Glutamatergic neuron (in vitro differentiated cells): ENCODE data around the gene SNHG17. TPM values are rescaled to one million over a fixed set of nuclear protein-coding genes. Genes with fewer than 3 reads are reported as not detected.

ENCODE experiments used
- DNase-seq: peaks from one replicate; pipeline ENCODE4 v3.0.0; 2022
- H3K27ac Mint-ChIP-seq: one replicate; pipeline ENCODE4 v1.8.0; 2020; ENCODE audit warnings: mild to moderate bottlenecking, mixed read lengths, inconsistent platforms; ENCODE audit not compliant: unreplicated experiment
- H3K27me3 Mint-ChIP-seq: one replicate; pipeline ENCODE4 v1.8.0; 2020; ENCODE audit warnings: mild to moderate bottlenecking, moderate library complexity, mixed read lengths, inconsistent platforms; ENCODE audit not compliant: unreplicated experiment
- H3K36me3 Mint-ChIP-seq: one replicate; pipeline ENCODE4 v1.8.0; 2020; ENCODE audit warnings: mild to moderate bottlenecking, mixed read lengths, inconsistent platforms; ENCODE audit not compliant: unreplicated experiment
- H3K4me1 Mint-ChIP-seq: one replicate; pipeline ENCODE4 v1.8.0; 2020; ENCODE audit warnings: mild to moderate bottlenecking, low read depth, mixed read lengths, inconsistent platforms; ENCODE audit not compliant: unreplicated experiment
- H3K4me3 Mint-ChIP-seq: one replicate; pipeline ENCODE4 v1.8.0; 2020; ENCODE audit warnings: mild to moderate bottlenecking, mixed read lengths, inconsistent platforms; ENCODE audit not compliant: unreplicated experiment
- H3K9me3 Mint-ChIP-seq: one replicate; pipeline ENCODE4 v1.8.0; 2020; ENCODE audit warnings: mild to moderate bottlenecking, moderate library complexity, mixed read lengths, inconsistent platforms; ENCODE audit not compliant: unreplicated experiment
- total RNA-seq: library from RNA; stranded (reverse); fragmentation: NEBNext Ultra II Directional; extraction: Animal tissue kit (Norgen Biotek cat#: 25700); gene quantifications from one replicate; pipeline ENCODE4 v1.2.1, GENCODE V29; 2021; ENCODE audit not compliant: unreplicated experiment
- TF ChIP-seq, protein P1 (sequence below): fragments of 200-600 bp; sonication (generic); IDR thresholded peaks from one replicate; pipeline ENCODE4 v1.5.0; 2021; ENCODE audit not compliant: partially characterized antibody, unreplicated experiment

The SNHG17 gene
- total RNA-seq, 1 donor from 2014 or later = 33.0 TPM

DNA sequence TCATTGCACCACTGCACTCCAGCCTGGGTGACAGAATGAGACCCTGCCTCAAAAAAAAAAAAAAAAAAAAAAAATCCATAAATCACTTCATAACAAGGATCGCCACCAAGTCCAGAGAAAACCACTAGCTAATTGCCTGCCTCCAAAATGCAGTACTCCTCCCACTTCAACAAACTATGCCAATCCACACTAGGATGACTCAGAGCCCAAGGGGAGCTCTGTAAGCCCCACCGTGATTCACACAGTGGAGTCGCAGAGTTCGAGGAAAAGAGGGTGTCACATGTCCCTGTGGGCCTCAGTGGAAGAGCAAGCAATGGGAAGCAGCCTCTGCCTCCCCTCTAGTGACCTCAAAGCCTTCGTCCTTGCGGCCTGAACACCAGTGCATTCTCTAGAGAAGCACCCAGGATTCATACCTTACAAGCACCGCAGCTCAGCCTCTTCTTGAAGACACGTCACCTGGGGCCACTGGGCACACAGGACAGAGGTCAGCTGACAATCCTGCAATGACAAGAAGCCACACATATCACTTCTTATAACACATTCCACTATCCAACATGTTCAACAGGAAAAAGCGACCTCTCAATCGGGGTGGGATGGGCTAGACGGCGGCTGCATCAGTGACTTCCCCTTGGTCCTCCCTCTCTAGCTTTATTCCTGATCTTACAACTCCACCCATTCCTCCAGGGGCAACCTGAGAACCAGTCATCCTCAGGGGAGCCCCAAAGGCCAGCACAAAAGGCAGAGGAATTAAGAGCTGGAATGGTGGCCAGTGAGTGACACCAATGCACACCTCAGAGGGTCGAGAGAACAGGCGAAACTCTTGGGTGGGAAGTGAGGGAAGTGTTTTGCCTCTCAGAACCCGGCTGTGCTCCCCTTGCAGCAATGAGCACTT, 8.9 kb downstream of the SNHG17 start:
- Mint-ChIP-seq H3K27me3 (peaks cover 4% of the 10 kb centered on the region), H3K4me1 (peaks cover 12% of the 10 kb centered on the region), H3K9me3 (peaks cover 2% of the 10 kb centered on the region), H3K27ac (no peak overlapping the region), H3K4me3 (no peak overlapping the region), H3K36me3 (peaks cover 14% of the 10 kb centered on the region)
- DNase-seq = no peak
- TF ChIP-seq, protein P1, sequence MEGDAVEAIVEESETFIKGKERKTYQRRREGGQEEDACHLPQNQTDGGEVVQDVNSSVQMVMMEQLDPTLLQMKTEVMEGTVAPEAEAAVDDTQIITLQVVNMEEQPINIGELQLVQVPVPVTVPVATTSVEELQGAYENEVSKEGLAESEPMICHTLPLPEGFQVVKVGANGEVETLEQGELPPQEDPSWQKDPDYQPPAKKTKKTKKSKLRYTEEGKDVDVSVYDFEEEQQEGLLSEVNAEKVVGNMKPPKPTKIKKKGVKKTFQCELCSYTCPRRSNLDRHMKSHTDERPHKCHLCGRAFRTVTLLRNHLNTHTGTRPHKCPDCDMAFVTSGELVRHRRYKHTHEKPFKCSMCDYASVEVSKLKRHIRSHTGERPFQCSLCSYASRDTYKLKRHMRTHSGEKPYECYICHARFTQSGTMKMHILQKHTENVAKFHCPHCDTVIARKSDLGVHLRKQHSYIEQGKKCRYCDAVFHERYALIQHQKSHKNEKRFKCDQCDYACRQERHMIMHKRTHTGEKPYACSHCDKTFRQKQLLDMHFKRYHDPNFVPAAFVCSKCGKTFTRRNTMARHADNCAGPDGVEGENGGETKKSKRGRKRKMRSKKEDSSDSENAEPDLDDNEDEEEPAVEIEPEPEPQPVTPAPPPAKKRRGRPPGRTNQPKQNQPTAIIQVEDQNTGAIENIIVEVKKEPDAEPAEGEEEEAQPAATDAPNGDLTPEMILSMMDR = no peak

DNA sequence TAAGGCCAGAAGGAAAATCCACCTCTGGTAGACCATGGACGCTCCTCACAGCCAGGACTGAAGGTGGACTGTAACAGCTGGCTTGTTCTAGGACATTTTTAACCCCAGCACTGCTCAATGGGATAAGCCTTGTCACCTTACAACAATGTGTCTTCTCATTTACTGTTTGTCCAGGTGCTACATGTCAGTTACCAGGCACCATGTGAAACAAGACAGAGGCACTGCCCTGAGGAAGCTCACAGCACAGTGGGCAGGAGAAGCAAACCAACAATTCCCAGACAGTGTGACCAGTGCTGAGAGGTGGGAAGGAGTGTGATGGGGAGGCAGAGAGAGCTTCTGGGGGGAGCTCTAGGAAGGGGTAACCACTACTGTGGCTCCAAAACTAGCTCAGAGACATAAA, 10.7 kb downstream of the SNHG17 start:
- no peak overlapping the region for H3K27ac Mint-ChIP-seq
- H3K9me3 Mint-ChIP-seq = peaks cover 2% of the 10 kb centered on the region
- peaks cover 4% of the 10 kb centered on the region for H3K27me3 Mint-ChIP-seq
- H3K4me1 Mint-ChIP-seq = peaks cover 12% of the 10 kb centered on the region
- peaks cover 10% of the 10 kb centered on the region for H3K36me3 Mint-ChIP-seq
- DNase-seq = no peak
- H3K4me3 Mint-ChIP-seq = no peak overlapping the region
- TF ChIP-seq, protein P1 = no peak

DNA sequence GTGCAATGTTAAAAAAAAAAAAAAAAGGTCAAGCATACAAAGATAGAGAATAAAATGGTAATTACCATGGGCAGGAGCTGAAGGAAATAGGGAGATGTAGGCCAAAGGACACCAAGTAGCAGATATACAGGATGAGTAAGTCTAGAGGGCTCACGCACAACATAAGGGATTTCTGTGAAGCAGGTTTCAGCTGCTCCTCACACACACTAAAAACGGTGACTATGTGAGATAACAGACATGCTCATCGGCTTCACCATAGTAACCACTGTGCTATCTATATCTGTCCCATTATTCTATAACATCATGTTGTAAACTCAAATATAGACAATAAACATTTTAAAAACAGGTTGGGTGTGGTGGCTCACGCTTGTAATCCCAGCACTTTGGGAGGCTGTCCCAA, 11.6 kb downstream of the SNHG17 start:
- Mint-ChIP-seq H3K4me3 (no peak overlapping the region), H3K36me3 (peaks cover 5% of the 10 kb centered on the region), H3K27ac (peak overlapping the region; percentile 53), H3K4me1 (peaks cover 9% of the 10 kb centered on the region), H3K9me3 (peaks cover 2% of the 10 kb centered on the region), H3K27me3 (peaks cover 2% of the 10 kb centered on the region)
- TF ChIP-seq, protein P1 = no peak
- no peak for DNase-seq

DNA sequence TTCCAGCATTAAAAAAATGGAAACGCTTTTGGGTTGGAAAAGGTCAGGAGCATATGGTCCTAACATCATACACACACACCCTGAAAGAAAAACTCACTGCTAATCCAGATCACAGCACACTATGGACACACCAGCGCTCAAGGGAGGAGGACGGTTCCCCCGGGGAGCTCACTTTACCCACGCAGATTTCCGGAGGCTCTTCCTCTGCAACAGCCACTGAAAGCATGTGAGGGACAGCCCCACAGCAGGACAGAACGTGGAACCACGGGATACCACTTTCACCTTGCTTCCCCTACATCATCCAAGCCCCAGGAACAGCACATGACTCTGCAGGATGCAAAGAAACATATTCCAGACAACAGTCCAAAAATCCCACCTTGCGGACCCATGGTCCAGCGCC, 13.2 kb downstream of the SNHG17 start:
- no peak overlapping the region for H3K4me3 Mint-ChIP-seq
- H3K27ac Mint-ChIP-seq = peak overlapping the region; percentile 15
- peaks cover 5% of the 10 kb centered on the region for H3K36me3 Mint-ChIP-seq
- peaks cover 2% of the 10 kb centered on the region for H3K4me1 Mint-ChIP-seq
- H3K27me3 Mint-ChIP-seq = peaks cover 2% of the 10 kb centered on the region
- DNase-seq = no peak
- TF ChIP-seq, protein P1 = no peak
- H3K9me3 Mint-ChIP-seq = peaks cover 2% of the 10 kb centered on the region
